PFSK-1 (cell line): Measurements from ENCODE around the gene CRNN.

Source experiments
- SIN3A ChIP-seq: IDR thresholded peaks from 2 replicates; pipeline ENCODE4 v1.6.1; 2012; ENCODE audit warnings: mild to moderate bottlenecking, low read length, moderate library complexity, borderline replicate concordance; ENCODE audit not compliant: insufficient read depth
- TF ChIP-seq, protein P1 (sequence below), 2 experiments: IDR thresholded peaks; 2 replicates each; pipeline versions ENCODE4 v1.6.1 to v1.8.0; 2011 to 2012; ENCODE audit warnings: low read depth in 2 of 2, low read length in 2 of 2, control low read depth in 1 of 2, inconsistent platforms in 1 of 2, mild to moderate bottlenecking in 1 of 2, moderate library complexity in 1 of 2; ENCODE audit not compliant: insufficient read depth in 1 of 2

DNA sequence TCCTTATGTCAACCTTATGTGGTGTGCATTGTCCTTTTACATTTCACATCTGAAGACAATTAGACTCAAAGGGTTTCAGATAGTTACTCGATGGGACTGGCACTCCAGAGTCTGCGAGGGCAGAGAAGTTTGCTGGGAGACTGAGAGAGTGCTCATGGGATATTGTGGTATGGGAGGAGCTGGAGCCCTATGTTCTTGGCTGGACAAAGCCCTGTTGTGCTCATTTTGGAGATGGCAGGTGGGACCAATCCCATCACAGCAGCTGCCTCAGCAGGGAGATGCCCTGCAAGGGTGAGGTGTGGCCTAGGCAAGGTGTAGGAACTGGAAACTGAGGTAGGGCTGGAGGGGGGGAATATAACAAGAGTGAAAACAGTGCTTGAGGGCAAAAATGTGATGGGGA, 43.5 kb upstream of the CRNN start:
- TF ChIP-seq, protein P1, sequence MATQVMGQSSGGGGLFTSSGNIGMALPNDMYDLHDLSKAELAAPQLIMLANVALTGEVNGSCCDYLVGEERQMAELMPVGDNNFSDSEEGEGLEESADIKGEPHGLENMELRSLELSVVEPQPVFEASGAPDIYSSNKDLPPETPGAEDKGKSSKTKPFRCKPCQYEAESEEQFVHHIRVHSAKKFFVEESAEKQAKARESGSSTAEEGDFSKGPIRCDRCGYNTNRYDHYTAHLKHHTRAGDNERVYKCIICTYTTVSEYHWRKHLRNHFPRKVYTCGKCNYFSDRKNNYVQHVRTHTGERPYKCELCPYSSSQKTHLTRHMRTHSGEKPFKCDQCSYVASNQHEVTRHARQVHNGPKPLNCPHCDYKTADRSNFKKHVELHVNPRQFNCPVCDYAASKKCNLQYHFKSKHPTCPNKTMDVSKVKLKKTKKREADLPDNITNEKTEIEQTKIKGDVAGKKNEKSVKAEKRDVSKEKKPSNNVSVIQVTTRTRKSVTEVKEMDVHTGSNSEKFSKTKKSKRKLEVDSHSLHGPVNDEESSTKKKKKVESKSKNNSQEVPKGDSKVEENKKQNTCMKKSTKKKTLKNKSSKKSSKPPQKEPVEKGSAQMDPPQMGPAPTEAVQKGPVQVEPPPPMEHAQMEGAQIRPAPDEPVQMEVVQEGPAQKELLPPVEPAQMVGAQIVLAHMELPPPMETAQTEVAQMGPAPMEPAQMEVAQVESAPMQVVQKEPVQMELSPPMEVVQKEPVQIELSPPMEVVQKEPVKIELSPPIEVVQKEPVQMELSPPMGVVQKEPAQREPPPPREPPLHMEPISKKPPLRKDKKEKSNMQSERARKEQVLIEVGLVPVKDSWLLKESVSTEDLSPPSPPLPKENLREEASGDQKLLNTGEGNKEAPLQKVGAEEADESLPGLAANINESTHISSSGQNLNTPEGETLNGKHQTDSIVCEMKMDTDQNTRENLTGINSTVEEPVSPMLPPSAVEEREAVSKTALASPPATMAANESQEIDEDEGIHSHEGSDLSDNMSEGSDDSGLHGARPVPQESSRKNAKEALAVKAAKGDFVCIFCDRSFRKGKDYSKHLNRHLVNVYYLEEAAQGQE (IDR thresholded peaks at IDR 0.05; ENCODE audit: insufficient read depth in 1 of 2, low read depth in 2 of 2, low read length in 2 of 2): no peak
- TF ChIP-seq SIN3A: no peak
